GM23248 (cell line): ENCODE results near the gene CASTOR1. TPM values are rescaled to one million over a fixed set of nuclear protein-coding genes. Genes with fewer than 3 reads are reported as not detected.

Experiments used
- DNase-seq: peaks from one replicate; pipeline ENCODE4 v3.0.0-alpha.2; 2015
- H2AFZ ChIP-seq: fragments of 200-600 bp; sonication (generic); 2 replicates; pipeline ENCODE4 v1.6.1; 2016; ENCODE audit warnings: antibody characterized with exemption
- H3F3A ChIP-seq: fragments of 200-600 bp; sonication (generic); 2 replicates; pipeline ENCODE4 v1.6.1; 2016; ENCODE audit warnings: mild to moderate bottlenecking, antibody characterized with exemption, mixed run types; ENCODE audit not compliant: insufficient read depth
- H3K27ac ChIP-seq: fragments of 200-600 bp; sonication (generic); 2 replicates; pipeline ENCODE4 v1.5.1; 2016; ENCODE audit warnings: mild to moderate bottlenecking
- H3K27me3 ChIP-seq: fragments of 200-600 bp; sonication (generic); replicated peaks from 2 replicates; pipeline ENCODE4 v1.6.1; 2016; ENCODE audit warnings: mild to moderate bottlenecking; ENCODE audit not compliant: insufficient read depth
- H3K36me3 ChIP-seq: fragments of 200-600 bp; sonication (generic); 2 replicates; pipeline ENCODE4 v1.6.1; 2016; ENCODE audit warnings: low read depth, mild to moderate bottlenecking
- H3K4me1 ChIP-seq: fragments of 200-600 bp; sonication (generic); 2 replicates; pipeline ENCODE4 v1.6.1; 2016; ENCODE audit warnings: mild to moderate bottlenecking; ENCODE audit not compliant: insufficient read depth
- H3K4me2 ChIP-seq: fragments of 200-600 bp; sonication (generic); one replicate; pipeline ENCODE4 v1.6.1; 2016; ENCODE audit warnings: mild to moderate bottlenecking; ENCODE audit not compliant: unreplicated experiment
- H3K4me3 ChIP-seq: fragments of 200-600 bp; sonication (generic); 2 replicates; pipeline ENCODE4 v1.5.1; 2016; ENCODE audit warnings: mild to moderate bottlenecking
- H3K79me2 ChIP-seq: fragments of 200-600 bp; sonication (generic); 2 replicates; pipeline ENCODE4 v1.6.1; 2016; ENCODE audit warnings: mild to moderate bottlenecking; ENCODE audit not compliant: insufficient read depth
- H3K9ac ChIP-seq: fragments of 200-600 bp; sonication (generic); 2 replicates; pipeline ENCODE4 v1.6.1; 2016; ENCODE audit warnings: mild to moderate bottlenecking
- H3K9me2 ChIP-seq: fragments of 200-600 bp; sonication (generic); 2 replicates; pipeline ENCODE4 v1.6.1; 2016; ENCODE audit warnings: mixed run types, mild to moderate bottlenecking, moderate library complexity; ENCODE audit not compliant: insufficient read depth
- H3K9me3 ChIP-seq: fragments of 200-600 bp; sonication (generic); one replicate; pipeline ENCODE4 v1.6.1; 2017; ENCODE audit warnings: low read depth
- H4K20me1 ChIP-seq: fragments of 200-600 bp; sonication (generic); 2 replicates; pipeline ENCODE4 v1.6.0; 2016; ENCODE audit not compliant: insufficient read depth
- EZH2 ChIP-seq: fragments of 200-600 bp; sonication (generic); IDR thresholded peaks from 2 replicates; pipeline ENCODE4 v1.6.1; 2018; ENCODE audit warnings: antibody characterized with exemption, mild to moderate bottlenecking; ENCODE audit not compliant: insufficient read depth, poor library complexity, severe bottlenecking
- EZH2phosphoT487 ChIP-seq: fragments of 200-600 bp; sonication (generic); IDR thresholded peaks from 2 replicates; pipeline ENCODE4 v1.6.1; 2018; ENCODE audit warnings: antibody characterized with exemption, moderate library complexity, mild to moderate bottlenecking, low read depth; ENCODE audit not compliant: insufficient read depth
- WGBS, 2 experiments: methylation state at CpG; one replicate each; pipeline ENCODE4 v1.1.6; 2015 to 2017; ENCODE audit warnings: low lambda C conversion rate in 2 of 2, low coverage in 1 of 2; ENCODE audit errors: missing lambda C conversion rate in 2 of 2; 5-methylcytosine and 5-hydroxymethylcytosine counted together
- in situ Hi-C: fragments of 300-500 bp; cut with MboI; formaldehyde crosslinking; loops from 2 replicates; pipeline ENCODE4 v1.15.0; 2020
- polyA plus RNA-seq: library from polyadenylated mRNA; unstranded; fragments of >200 nt; fragmentation: Nextera tagmentation; extraction: Ambion mirVana; gene quantifications from 2 replicates; pipeline ENCODE4 v1.2.1, GENCODE V29; 2016
- total RNA-seq: library from RNA; depleted of rRNA; stranded (reverse); fragments of >200 nt; shearing (Covaris generic); gene quantifications from 2 replicates; pipeline ENCODE4 v1.2.3, GENCODE V29; 2014

CASTOR1 gene
- total and polyA plus RNA-seq, 2 experiments from 2014 or later = 8.7 to 13.4 TPM

DNA sequence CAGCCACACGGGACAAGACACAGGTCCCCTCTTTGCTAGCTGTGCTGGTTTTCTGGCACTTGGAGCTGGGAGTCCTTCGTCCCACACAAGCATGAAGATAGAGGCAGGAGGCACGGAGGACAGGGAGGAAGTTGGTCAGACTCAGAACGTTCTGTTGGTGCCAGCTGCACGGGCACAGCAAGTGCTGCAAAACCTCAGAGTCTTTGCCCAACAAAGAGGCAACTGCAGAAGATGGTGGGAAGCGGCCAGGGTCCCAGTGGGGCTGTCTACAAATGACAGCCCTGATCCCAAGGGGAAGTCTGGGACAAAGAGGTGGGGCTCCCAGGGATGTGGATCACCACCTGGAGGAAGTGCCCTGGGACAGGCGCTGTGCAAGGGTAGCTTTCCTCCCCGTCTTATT lies 13.3 kb downstream of the CASTOR1 start:
- H2AFZ ChIP-seq = no peak overlapping the region
- H3K4me3 ChIP-seq = no peak overlapping the region
- in situ Hi-C loops = no loop called here
- peaks cover 29% of the 10 kb centered on the region for H3F3A ChIP-seq
- H3K9me2 ChIP-seq = no peaks in the 10 kb centered on the region
- no peaks in the 10 kb centered on the region for H3K27me3 ChIP-seq
- H3K36me3 ChIP-seq = no peaks in the 10 kb centered on the region
- TF ChIP-seq EZH2phosphoT487 (no peak), EZH2 (no peak)
- no peaks in the 10 kb centered on the region for H4K20me1 ChIP-seq
- no peaks in the 10 kb centered on the region for H3K79me2 ChIP-seq
- H3K27ac ChIP-seq = no peak overlapping the region
- WGBS, 2 experiments = 80 to 85% methylated on average over 8 of the region's 8 CpGs
- no peak for DNase-seq
- H3K9ac ChIP-seq = no peak overlapping the region
- no peak overlapping the region for H3K4me2 ChIP-seq
- H3K4me1 ChIP-seq = peaks cover 31% of the 10 kb centered on the region
- H3K9me3 ChIP-seq = no peaks in the 10 kb centered on the region

GRCh38 chr22:30275625-30276024 lies 13.7 kb downstream of the CASTOR1 start:
- Histone ChIP-seq H3K9ac (no peak overlapping the region), H4K20me1 (no peaks in the 10 kb centered on the region), H3F3A (peaks cover 29% of the 10 kb centered on the region), H3K79me2 (no peaks in the 10 kb centered on the region), H3K27ac (no peak overlapping the region), H3K4me1 (peaks cover 31% of the 10 kb centered on the region), H3K36me3 (no peaks in the 10 kb centered on the region), H3K9me3 (no peaks in the 10 kb centered on the region), H3K4me3 (no peak overlapping the region), H3K4me2 (no peak overlapping the region), H3K9me2 (no peaks in the 10 kb centered on the region), H3K27me3 (no peaks in the 10 kb centered on the region), H2AFZ (no peak overlapping the region)
- WGBS, 2 experiments = 73 to 78% methylated on average over 8 of the region's 8 CpGs
- in situ Hi-C loops = no loop called here
- TF ChIP-seq EZH2phosphoT487 = no peak
- no peak for TF ChIP-seq EZH2
- DNase-seq = no peak

- Histone ChIP-seq H3K4me3 (no peak overlapping the region), H3K79me2 (no peaks in the 10 kb centered on the region), H3K27me3 (no peaks in the 10 kb centered on the region), H3K9me3 (no peaks in the 10 kb centered on the region), H2AFZ (no peak overlapping the region), H3K36me3 (no peaks in the 10 kb centered on the region), H3K9me2 (no peaks in the 10 kb centered on the region), H3K27ac (no peak overlapping the region), H3K9ac (no peak overlapping the region), H3K4me2 (no peak overlapping the region), H3F3A (peaks cover 24% of the 10 kb centered on the region), H4K20me1 (no peaks in the 10 kb centered on the region), H3K4me1 (peaks cover 21% of the 10 kb centered on the region)
- in situ Hi-C loops = no loop called here
- 91 to 92% methylated on average over 9 of the region's 9 CpGs for WGBS, 2 experiments
- TF ChIP-seq EZH2phosphoT487 (no peak), EZH2 (no peak)
- DNase-seq = no peak
Observed at GRCh38 chr22:30274437-30274812, 14.9 kb downstream of the CASTOR1 start.

DNA sequence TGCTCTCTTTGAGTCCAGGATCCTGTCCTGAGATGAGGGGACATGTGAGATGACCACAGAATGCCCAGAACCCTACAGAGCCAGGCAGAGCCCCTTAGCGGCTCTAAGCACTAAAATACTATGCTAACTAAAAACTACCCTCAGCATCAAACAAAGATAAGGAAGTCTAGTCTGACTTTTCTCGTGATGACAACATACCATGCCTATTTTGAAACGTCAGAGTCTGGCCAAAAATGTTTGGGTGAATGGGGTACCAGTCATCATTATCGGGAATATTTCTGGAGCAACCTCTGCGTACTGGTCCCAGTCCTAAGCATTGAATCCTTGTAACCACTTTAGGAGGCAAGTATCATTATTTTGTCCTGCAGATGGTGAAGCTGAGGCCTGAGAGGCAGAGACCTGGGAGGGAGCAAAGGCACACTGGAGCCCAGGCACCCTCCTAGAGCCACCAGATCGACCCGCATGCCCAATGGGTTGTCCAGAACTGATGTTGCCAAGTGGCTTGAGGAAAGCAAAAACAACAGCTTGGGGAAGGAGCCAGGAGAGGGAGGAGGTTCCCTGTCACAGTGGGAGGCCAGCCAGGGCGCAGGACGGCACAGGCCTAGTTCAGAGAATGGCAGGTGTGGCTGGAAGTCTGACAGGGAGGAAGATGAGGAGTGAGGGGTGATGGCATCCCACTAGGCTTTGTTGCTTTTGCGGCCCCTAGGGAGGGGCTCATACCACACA lies 15.4 kb downstream of the CASTOR1 start:
- no peak overlapping the region for H2AFZ ChIP-seq
- no peak overlapping the region for H3K4me3 ChIP-seq
- H3F3A ChIP-seq = peaks cover 19% of the 10 kb centered on the region
- no peak overlapping the region for H3K27ac ChIP-seq
- TF ChIP-seq EZH2 = no peak
- TF ChIP-seq EZH2phosphoT487 = no peak
- no peaks in the 10 kb centered on the region for H3K79me2 ChIP-seq
- no peaks in the 10 kb centered on the region for H3K9me2 ChIP-seq
- H3K27me3 ChIP-seq = no peaks in the 10 kb centered on the region
- in situ Hi-C loops = no loop called here
- H3K4me2 ChIP-seq = no peak overlapping the region
- H3K4me1 ChIP-seq = peaks cover 16% of the 10 kb centered on the region
- DNase-seq = no peak
- no peaks in the 10 kb centered on the region for H3K9me3 ChIP-seq
- H3K9ac ChIP-seq = no peak overlapping the region
- H4K20me1 ChIP-seq = no peaks in the 10 kb centered on the region
- WGBS, 2 experiments = 65 to 69% methylated on average over 10 of the region's 10 CpGs
- H3K36me3 ChIP-seq = no peaks in the 10 kb centered on the region
